ENCODE results near the gene CNTN2.

- TF ChIP-seq, protein P1, sequence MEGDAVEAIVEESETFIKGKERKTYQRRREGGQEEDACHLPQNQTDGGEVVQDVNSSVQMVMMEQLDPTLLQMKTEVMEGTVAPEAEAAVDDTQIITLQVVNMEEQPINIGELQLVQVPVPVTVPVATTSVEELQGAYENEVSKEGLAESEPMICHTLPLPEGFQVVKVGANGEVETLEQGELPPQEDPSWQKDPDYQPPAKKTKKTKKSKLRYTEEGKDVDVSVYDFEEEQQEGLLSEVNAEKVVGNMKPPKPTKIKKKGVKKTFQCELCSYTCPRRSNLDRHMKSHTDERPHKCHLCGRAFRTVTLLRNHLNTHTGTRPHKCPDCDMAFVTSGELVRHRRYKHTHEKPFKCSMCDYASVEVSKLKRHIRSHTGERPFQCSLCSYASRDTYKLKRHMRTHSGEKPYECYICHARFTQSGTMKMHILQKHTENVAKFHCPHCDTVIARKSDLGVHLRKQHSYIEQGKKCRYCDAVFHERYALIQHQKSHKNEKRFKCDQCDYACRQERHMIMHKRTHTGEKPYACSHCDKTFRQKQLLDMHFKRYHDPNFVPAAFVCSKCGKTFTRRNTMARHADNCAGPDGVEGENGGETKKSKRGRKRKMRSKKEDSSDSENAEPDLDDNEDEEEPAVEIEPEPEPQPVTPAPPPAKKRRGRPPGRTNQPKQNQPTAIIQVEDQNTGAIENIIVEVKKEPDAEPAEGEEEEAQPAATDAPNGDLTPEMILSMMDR (IDR thresholded peaks at IDR 0.05; ENCODE audit: borderline replicate concordance, extremely low read depth, low read length, poor library complexity, severe bottlenecking): no peak
- no peak for TF ChIP-seq EZH2 (IDR thresholded peaks at IDR 0.05; ENCODE audit: borderline replicate concordance, low read depth, low read length, severe bottlenecking)
Measured at GRCh38 chr1:205098242-205098641, 55.2 kb downstream of the CNTN2 start.
